ENCODE results near the gene ARHGEF10L.

The ARHGEF10L gene

GRCh38 chr1:17563494-17564281 lies 24.2 kb downstream of the ARHGEF10L start (continued):
- TF ChIP-seq ZNF501 (tag by site-specific recombination; IDR thresholded peaks at IDR 0.05), result no peak
- TF ChIP-seq ZNF600 (tag by site-specific recombination; IDR thresholded peaks at IDR 0.05), result peak; percentile 68; the same call in 1 of the 2 replicates

- H3K36me3 ChIP-seq (ENCODE audit: control insufficient read depth in 2 of 2, insufficient read depth in 1 of 2, low read length in 2 of 2), result no peaks in the 10 kb centered on the region
- no peaks in the 10 kb centered on the region; the same call in 1 of the 2 replicates for H3K4me1 ChIP-seq (ENCODE audit: control insufficient read depth, insufficient read depth, low read length)
- ChIA-PET POLR2A (no interaction called here), CTCF (interaction anchor here (1.8 kb wide), 1 partner anchor 62 kb away, joined by 6 read pairs; no protein-coding TSS in a partner anchor)
- H3K4me3 ChIP-seq (ENCODE audit: low read depth, low read length), result no peak overlapping the region
- H3K27ac ChIP-seq (ENCODE audit: extremely low read depth, low read depth, low read length), result no peak overlapping the region; the same call in 1 of the 2 replicates
- H3K9me3 ChIP-seq (ENCODE audit: control insufficient read depth, insufficient read depth, low read depth, low read length), result no peaks in the 10 kb centered on the region
- peak; percentile 19; the same call in 1 of the 2 replicates for TF ChIP-seq OSR2 (tag by site-specific recombination; IDR thresholded peaks at IDR 0.05)
- TF ChIP-seq ZNF544 (tag by site-specific recombination; IDR thresholded peaks at IDR 0.05), result no peak
- TF ChIP-seq, protein P1, sequence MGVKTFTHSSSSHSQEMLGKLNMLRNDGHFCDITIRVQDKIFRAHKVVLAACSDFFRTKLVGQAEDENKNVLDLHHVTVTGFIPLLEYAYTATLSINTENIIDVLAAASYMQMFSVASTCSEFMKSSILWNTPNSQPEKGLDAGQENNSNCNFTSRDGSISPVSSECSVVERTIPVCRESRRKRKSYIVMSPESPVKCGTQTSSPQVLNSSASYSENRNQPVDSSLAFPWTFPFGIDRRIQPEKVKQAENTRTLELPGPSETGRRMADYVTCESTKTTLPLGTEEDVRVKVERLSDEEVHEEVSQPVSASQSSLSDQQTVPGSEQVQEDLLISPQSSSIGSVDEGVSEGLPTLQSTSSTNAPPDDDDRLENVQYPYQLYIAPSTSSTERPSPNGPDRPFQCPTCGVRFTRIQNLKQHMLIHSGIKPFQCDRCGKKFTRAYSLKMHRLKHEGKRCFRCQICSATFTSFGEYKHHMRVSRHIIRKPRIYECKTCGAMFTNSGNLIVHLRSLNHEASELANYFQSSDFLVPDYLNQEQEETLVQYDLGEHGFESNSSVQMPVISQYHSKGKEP (tag by site-specific recombination; IDR thresholded peaks at IDR 0.05), result peak; percentile 11; the same call in 1 of the 2 replicates
- TF ChIP-seq PATZ1 (tag by site-specific recombination; IDR thresholded peaks at IDR 0.05), result no peak
- TF ChIP-seq ZNF837 (tag by site-specific recombination; IDR thresholded peaks at IDR 0.05), result no peak
- no peak for TF ChIP-seq ZFHX2 (tag by site-specific recombination; conservative IDR thresholded peaks at IDR 0.05)
- TF ChIP-seq ZNF19 (tag by site-specific recombination; IDR thresholded peaks at IDR 0.05; ENCODE audit: low read depth), result no peak
- TF ChIP-seq ZXDB (tag by site-specific recombination; IDR thresholded peaks at IDR 0.05), result no peak
- TF ChIP-seq, protein P2, sequence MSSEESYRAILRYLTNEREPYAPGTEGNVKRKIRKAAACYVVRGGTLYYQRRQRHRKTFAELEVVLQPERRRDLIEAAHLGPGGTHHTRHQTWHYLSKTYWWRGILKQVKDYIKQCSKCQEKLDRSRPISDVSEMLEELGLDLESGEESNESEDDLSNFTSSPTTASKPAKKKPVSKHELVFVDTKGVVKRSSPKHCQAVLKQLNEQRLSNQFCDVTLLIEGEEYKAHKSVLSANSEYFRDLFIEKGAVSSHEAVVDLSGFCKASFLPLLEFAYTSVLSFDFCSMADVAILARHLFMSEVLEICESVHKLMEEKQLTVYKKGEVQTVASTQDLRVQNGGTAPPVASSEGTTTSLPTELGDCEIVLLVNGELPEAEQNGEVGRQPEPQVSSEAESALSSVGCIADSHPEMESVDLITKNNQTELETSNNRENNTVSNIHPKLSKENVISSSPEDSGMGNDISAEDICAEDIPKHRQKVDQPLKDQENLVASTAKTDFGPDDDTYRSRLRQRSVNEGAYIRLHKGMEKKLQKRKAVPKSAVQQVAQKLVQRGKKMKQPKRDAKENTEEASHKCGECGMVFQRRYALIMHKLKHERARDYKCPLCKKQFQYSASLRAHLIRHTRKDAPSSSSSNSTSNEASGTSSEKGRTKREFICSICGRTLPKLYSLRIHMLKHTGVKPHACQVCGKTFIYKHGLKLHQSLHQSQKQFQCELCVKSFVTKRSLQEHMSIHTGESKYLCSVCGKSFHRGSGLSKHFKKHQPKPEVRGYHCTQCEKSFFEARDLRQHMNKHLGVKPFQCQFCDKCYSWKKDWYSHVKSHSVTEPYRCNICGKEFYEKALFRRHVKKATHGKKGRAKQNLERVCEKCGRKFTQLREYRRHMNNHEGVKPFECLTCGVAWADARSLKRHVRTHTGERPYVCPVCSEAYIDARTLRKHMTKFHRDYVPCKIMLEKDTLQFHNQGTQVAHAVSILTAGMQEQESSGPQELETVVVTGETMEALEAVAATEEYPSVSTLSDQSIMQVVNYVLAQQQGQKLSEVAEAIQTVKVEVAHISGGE (tag by site-specific recombination; conservative IDR thresholded peaks at IDR 0.05; ENCODE audit: low read depth), result no peak
- no peak for TF ChIP-seq ZNF658 (tag by site-specific recombination; IDR thresholded peaks at IDR 0.05)
- TF ChIP-seq ZNF791 (tag by site-specific recombination; IDR thresholded peaks at IDR 0.05), result no peak
- no peak for TF ChIP-seq ZNF214 (tag by site-specific recombination; IDR thresholded peaks at IDR 0.05; ENCODE audit: borderline replicate concordance)
- no peak for TF ChIP-seq ZEB2 (tag by site-specific recombination; IDR thresholded peaks at IDR 0.05)
- no peak for TF ChIP-seq KLF7 (tag by site-specific recombination; IDR thresholded peaks at IDR 0.05; ENCODE audit: borderline replicate concordance)
- TF ChIP-seq ZNF747 (tag by site-specific recombination; IDR thresholded peaks at IDR 0.05), result no peak
- TF ChIP-seq SP3 (tag by site-specific recombination; IDR thresholded peaks at IDR 0.05), result no peak
- no peak for TF ChIP-seq ZNF473 (tag by site-specific recombination; IDR thresholded peaks at IDR 0.05)
- no peak for TF ChIP-seq ZNF223 (tag by site-specific recombination; IDR thresholded peaks at IDR 0.05)
- peak; percentile 16; the same call in 1 of the 2 replicates for TF ChIP-seq ZBTB20 (tag by site-specific recombination; IDR thresholded peaks at IDR 0.05)
- TF ChIP-seq YY2 (tag by site-specific recombination; IDR thresholded peaks at IDR 0.05), result no peak
- peak; percentile 80 for TF ChIP-seq SCRT2 (tag by site-specific recombination; IDR thresholded peaks at IDR 0.05)
These were observed 25.2 kb downstream of the ARHGEF10L start for GRCh38 chr1:17564458-17565393.
